Measurements from ENCODE around the gene ARHGEF19. TPM values are rescaled to one million over a fixed set of nuclear protein-coding genes. Genes with fewer than 3 reads are reported as not detected.

ARHGEF19 gene
- total and polyA plus RNA-seq, 2 of the 4 experiments (the other 2 are of a cell fraction) = 4.5 to 16.8 TPM

- peaks cover 4% of the 10 kb centered on the region for H3K4me1 ChIP-seq (ENCODE audit: control insufficient read depth, insufficient read depth, low read length)
- H3K9ac ChIP-seq (ENCODE audit: low read depth, low read length) = no peak overlapping the region
- no peak overlapping the region for H2BK5ac ChIP-seq (ENCODE audit: low read depth, low read length, poor library complexity, severe bottlenecking)
- WGBS, 2 experiments (ENCODE audit: extremely low coverage in 2 of 2, insufficient read length in 1 of 2) = no CpG with 5 or more reads among the region's 1 CpG
- no peaks in the 10 kb centered on the region for H3K36me3 ChIP-seq (ENCODE audit: control insufficient read depth, insufficient read depth, low read length)
- H2AK9ac ChIP-seq (replicated peaks; ENCODE audit: low read depth, low read length, poor library complexity) = no peak overlapping the region
- no peaks in the 10 kb centered on the region for H3K27me3 ChIP-seq (ENCODE audit: control insufficient read depth, insufficient read depth, low read length)
- H3K4me2 ChIP-seq (ENCODE audit: low read depth, low read length) = no peak overlapping the region
- DNase-seq (no peak), ATAC-seq (ENCODE audit: low read depth) (no peak)
- H3K9me3 ChIP-seq (ENCODE audit: control insufficient read depth, insufficient read depth, low read length) = no peaks in the 10 kb centered on the region
- POLR2A ChIA-PET (ENCODE audit: unreplicated experiment) = no interaction called here
- TF ChIP-seq SMC3 (IDR thresholded peaks at IDR 0.05; ENCODE audit: low read depth, low read length) (no peak), RAD21 (IDR thresholded peaks at IDR 0.05; ENCODE audit: low read length) (no peak), NFE2L2 (IDR thresholded peaks at IDR 0.05; ENCODE audit: low read depth, low read length) (no peak), CHD1 (IDR thresholded peaks at IDR 0.05; ENCODE audit: low read depth, low read length) (no peak), MXI1 (IDR thresholded peaks at IDR 0.05; ENCODE audit: borderline replicate concordance, low read depth, low read length) (no peak), MAFK (IDR thresholded peaks at IDR 0.05; ENCODE audit: low read depth, low read length) (no peak), MAZ (IDR thresholded peaks at IDR 0.05; ENCODE audit: borderline replicate concordance, low read depth, low read length) (no peak), CEBPB (IDR thresholded peaks at IDR 0.05; ENCODE audit: low read depth, low read length) (no peak), BHLHE40 (IDR thresholded peaks at IDR 0.05; ENCODE audit: low read depth, low read length) (no peak), FOS (IDR thresholded peaks at IDR 0.05; ENCODE audit: low read depth, low read length) (no peak), RFX5 (IDR thresholded peaks at IDR 0.05; ENCODE audit: low read depth, low read length) (no peak), USF2 (IDR thresholded peaks at IDR 0.05; ENCODE audit: low read depth, low read length) (no peak), POLR2A (IDR thresholded peaks at IDR 0.05; ENCODE audit: low read depth, low read length) (no peak), RCOR1 (IDR thresholded peaks at IDR 0.05; ENCODE audit: insufficient replicate concordance, low read length) (no peak), ELK1 (IDR thresholded peaks at IDR 0.05; ENCODE audit: borderline replicate concordance, low read depth, low read length) (no peak)
- TF ChIP-seq, protein P1, sequence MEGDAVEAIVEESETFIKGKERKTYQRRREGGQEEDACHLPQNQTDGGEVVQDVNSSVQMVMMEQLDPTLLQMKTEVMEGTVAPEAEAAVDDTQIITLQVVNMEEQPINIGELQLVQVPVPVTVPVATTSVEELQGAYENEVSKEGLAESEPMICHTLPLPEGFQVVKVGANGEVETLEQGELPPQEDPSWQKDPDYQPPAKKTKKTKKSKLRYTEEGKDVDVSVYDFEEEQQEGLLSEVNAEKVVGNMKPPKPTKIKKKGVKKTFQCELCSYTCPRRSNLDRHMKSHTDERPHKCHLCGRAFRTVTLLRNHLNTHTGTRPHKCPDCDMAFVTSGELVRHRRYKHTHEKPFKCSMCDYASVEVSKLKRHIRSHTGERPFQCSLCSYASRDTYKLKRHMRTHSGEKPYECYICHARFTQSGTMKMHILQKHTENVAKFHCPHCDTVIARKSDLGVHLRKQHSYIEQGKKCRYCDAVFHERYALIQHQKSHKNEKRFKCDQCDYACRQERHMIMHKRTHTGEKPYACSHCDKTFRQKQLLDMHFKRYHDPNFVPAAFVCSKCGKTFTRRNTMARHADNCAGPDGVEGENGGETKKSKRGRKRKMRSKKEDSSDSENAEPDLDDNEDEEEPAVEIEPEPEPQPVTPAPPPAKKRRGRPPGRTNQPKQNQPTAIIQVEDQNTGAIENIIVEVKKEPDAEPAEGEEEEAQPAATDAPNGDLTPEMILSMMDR (conservative IDR thresholded peaks at IDR 0.05; ENCODE audit: low read depth, low read length) = no peak
- no peak overlapping the region for H4K91ac ChIP-seq (ENCODE audit: insufficient read depth, low read depth, low read length)
- H4K8ac ChIP-seq (ENCODE audit: low read depth in 2 of 2, low read length in 2 of 2) = no peak overlapping the region
- intact Hi-C loops (cut with micrococcal nuclease) (no loop called here), dilution Hi-C loops (cut with HindIII; ENCODE audit: low sequenced_read_pairs, unreplicated experiment) (no loop called here), in situ Hi-C loops (cut with MboI; ENCODE audit: low sequenced_read_pairs) (loop anchor here (25.0 kb wide), 1 partner anchor 404 kb away; no protein-coding TSS in a partner anchor)
- H3K4ac ChIP-seq (ENCODE audit: low read depth, low read length) = no peak overlapping the region
- H3K9me1 ChIP-seq (ENCODE audit: insufficient read depth, low read length) = no peaks in the 10 kb centered on the region
- no peak overlapping the region for H3K56ac ChIP-seq (ENCODE audit: extremely low read depth, insufficient read depth, low read length)
- no peak overlapping the region for H4K5ac ChIP-seq (ENCODE audit: low read depth, low read length)
- H2BK20ac ChIP-seq (ENCODE audit: low read depth, low read length) = no peak overlapping the region
- H3K18ac ChIP-seq (ENCODE audit: low read depth, low read length) = no peak overlapping the region
- no peak overlapping the region for H2BK15ac ChIP-seq (ENCODE audit: low read depth, low read length)
- CTCF ChIA-PET = no interaction called here
- H2BK120ac ChIP-seq (ENCODE audit: low read depth, low read length) = no peak overlapping the region
- no TSS peak for BruUV-seq (replicated peaks)
- H3K27ac ChIP-seq (ENCODE audit: insufficient read depth, low read length) = no peak overlapping the region
- H3K79me1 ChIP-seq (ENCODE audit: low read depth in 1 of 2, low read length in 2 of 2) = no peaks in the 10 kb centered on the region
- no peak overlapping the region for H2AK5ac ChIP-seq (ENCODE audit: low read depth, low read length)
- H4K20me1 ChIP-seq (ENCODE audit: insufficient read depth, low read length) = no peaks in the 10 kb centered on the region
- H3K4me3 ChIP-seq (ENCODE audit: insufficient read depth, low read depth, low read length) = no peak overlapping the region
- H2AFZ ChIP-seq (replicated peaks; ENCODE audit: low read length, poor library complexity) = no peak overlapping the region
- H3K23ac ChIP-seq (ENCODE audit: low read depth, low read length) = no peak overlapping the region
- H3K14ac ChIP-seq (replicated peaks; ENCODE audit: low read depth, low read length) = no peak overlapping the region
Measured at GRCh38 chr1:16191309-16191708, 21.1 kb downstream of the ARHGEF19 start.
